NOMO-1 treated with DMSO at 0.1 percent for 48 hours (cell line): Measurements from ENCODE around the gene UNC5CL.

Experiments used
- DNase-seq: peaks from one replicate; lab custom pipeline; 2025; ENCODE audit not compliant: unreplicated experiment; lab: John Stamatoyannopoulos, UW

UNC5CL gene, protein sequence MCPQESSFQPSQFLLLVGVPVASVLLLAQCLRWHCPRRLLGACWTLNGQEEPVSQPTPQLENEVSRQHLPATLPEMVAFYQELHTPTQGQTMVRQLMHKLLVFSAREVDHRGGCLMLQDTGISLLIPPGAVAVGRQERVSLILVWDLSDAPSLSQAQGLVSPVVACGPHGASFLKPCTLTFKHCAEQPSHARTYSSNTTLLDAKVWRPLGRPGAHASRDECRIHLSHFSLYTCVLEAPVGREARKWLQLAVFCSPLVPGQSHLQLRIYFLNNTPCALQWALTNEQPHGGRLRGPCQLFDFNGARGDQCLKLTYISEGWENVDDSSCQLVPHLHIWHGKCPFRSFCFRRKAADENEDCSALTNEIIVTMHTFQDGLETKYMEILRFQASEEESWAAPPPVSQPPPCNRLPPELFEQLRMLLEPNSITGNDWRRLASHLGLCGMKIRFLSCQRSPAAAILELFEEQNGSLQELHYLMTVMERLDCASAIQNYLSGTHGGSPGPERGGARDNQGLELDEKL

DNA sequence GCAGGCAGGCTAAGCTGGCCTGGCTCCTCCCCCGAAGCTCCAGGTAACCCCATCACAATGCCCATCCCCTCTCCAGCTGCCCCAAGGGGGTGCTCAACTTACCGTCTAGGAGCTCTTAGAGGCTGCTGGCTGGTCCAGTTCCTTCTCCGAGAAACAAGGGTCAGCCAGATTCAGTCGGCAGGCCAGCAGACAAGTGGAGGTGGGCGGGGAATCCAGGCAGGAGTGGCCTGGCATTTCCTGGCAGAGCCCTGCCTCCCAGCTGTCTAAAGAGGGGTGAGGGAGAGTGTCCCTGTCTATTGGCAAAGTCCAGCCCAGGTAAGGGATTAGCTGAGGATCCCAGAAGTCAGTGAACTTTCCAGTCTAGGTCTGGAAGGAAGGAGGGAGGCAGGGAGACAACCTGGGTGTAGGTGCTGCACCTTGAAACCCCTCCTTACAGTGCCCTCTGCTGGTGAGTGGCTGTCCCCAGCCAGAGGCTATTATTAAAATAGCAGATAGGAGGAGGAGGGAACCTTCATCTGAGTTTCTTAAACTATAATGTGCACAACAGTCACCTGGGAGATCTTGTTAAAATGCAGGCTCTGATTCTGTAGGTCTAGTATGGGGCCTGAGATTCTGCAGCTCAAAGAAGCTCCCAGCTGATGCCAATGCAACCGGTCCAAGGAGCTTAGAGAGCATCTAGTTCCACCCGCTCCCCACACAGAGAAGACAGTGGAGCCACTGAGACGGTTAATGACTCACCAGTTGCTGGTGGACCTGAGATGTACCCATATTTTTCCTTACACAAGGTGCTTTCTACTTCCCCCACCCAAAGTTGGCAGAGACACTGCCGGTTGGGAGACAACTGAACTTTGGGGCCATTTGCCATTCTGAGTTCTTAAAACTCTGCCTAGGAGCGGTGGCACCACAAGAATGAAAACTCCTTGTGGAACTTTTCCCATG, at the start of gene UNC5CL:
TSS of gene UNC5CL (minus strand) at position 162 of the 939 bp plus-strand sequence. CDS start 4,147 bp downstream, outside the sequence.
- DNase-seq: no peak

DNA sequence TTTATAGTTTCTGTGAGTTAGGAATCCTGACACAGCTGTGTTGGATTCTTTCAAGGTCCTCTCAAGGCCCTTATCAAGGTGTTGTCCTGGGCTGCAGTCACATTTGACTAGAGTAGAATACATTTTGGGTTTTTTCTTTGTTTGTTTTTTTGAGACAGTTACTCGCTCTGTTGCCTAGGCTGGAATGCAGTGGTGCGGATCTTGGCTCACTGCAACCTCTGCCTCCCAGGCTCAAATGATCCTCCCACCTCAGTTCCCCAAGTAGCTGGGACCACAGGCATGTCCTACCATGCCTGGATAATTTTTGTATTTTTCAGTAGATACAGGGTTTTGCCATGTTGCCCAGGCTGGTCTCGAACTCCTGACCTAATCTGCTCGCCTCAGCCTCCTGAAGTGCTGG, 49.4 kb upstream of the UNC5CL start:
- DNase-seq: no peak

DNA sequence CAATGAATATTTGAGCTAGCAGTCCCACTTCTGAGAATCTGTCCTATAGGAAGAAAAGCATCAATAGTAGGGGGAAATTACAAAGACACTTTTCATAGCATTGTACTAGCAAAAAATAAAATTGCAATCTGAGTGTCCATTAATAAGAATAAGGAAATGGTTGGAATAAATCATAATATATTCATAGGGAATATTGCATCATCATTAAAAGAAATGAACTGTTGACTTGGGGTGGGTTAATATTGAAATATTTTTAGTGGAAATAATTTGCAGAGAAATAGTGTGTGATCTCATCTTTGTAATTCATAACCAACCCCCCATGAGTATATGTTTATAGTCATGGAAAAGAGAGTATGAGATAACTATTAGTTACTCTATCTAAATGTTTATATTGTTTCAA, 46.2 kb upstream of the UNC5CL start:
- no peak for DNase-seq

DNA sequence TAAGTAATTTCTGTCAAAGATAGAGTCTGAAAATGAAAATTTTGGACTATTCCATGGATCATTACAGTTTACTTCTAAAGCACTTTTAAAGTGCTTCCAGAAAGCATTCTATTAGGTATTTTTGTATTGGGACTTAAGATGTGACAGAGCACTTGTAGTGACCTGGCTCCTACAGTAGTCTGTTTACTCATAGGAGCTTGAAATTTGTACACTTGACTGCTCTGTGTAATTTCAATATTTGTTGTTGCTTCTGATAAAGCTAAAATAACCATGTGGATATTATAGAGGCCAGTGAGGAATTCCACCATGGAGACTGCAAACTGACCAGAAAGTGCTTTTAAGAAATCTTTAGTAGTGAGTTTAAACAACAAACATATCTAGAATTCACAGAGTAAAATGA, 44.1 kb upstream of the UNC5CL start:
- no peak for DNase-seq

DNA sequence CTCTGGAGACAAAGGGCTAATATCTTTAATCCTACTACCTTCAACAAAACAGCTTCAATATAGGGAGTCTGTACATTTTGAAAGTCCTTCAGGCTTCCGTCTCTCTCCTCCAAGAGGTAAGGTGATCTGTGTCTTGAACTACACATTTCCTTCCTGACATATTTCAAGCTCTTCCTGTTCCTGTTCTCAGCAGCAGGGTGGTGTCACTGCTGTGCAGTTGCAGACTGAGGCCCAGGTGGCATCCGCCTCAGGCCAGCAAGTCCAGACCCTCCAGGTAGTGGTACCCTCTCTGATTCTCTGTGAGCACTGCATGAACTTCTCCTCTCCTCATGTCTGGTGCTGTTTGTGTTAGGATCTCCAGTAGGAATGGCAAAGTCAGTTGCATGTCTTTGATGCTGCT, 41.6 kb upstream of the UNC5CL start:
- DNase-seq: no peak

DNA sequence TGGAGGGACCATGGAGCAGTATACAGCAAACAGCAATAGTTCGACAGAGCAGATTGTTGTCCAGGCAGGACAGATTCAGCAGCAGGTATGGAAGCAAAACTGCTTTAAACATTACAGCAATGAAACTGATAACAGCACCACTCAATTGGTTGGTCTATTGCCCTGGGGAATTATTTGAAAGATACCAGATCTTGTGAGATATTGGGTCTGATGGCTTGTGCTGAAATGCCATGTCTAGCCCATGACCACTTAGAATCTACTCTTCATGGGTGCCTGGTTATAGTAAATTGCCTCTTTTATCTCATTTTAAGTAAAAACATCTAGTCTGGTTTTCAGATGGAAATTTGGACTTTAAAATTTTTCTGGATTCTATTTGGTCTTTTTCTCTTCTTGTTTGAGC, 40.1 kb upstream of the UNC5CL start:
- no peak for DNase-seq

DNA sequence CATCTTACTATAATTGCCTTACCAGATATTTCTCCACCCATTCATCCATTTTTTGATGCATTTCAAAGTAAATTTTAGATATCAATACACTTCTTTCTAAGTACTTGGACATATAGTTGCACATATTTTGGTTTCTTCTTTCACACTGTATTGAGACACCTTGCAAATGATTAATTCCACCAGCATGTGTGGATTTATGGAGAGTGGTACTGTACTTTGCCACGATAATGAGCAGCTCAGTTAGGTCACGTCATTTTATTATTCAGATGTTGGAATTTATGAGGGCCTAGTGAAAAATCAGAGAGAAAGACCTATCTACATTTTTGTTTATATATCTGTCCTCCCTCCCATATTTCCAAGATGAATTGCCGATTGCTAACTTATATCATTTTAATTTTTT, 39.1 kb upstream of the UNC5CL start:
- DNase-seq: no peak

DNA sequence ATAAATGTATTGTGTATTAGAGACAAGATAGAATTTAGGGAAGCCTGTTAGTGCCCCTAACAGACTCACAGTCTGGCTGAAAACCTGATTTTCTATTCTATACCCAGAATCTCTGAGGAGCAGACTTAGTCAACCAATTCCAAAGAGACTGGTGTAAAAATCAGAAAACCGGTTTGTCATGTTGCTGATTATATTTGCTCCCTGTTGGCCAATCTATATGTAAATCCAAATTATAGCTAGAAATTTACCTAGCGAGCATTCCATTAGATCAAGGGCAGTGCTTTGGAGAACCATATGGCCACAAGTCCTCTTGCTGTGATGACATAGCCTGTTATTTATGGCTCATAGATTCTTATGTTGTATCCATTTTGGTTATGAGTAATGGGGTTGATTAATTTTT, 38.5 kb upstream of the UNC5CL start:
- no peak for DNase-seq

DNA sequence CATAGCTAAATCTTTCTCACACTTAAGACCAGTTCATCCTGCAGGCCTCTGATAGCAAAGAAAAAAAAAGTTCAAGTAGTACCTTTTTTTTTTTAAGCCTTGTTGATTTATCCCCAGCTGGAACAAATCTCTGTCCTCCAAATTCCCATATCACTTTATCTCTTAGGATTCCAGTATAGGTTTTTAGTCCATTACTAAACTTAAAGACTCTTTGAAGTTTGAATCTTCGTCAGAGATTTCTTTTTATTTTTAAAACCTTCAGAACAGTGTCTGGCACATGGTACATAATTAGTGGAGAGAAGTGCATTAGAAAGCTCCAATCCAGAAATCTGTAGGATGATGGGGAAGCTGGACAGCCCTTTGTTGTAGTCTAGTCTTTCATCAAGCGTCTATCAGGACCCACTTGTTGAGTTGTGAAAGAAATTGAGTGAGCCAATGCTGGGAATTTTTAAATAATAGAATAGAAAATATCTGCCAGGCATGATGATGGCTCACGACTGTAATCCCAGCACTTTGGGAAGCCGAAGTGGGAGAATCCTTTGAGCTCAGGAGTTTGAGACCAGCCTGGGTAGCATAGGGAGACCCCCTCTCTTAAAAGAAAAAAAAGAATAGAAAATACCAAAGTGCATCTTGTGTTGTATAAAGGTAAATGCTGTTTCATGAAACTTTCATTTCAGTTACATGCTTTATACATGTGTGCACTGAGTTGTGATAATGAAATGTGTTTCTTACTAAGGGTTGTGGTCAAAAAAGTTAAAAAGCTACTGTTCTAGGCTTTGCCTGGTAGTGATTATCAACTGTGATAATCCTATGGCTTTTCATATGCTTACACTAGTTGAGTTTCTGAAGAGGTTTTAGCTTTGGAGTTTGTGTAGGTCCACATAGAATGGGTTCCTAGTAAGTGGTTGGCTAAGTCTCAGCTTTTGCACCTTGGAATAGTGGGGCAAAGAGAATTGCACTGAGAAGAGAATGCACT, 36.9 kb upstream of the UNC5CL start:
- DNase-seq: no peak

DNA sequence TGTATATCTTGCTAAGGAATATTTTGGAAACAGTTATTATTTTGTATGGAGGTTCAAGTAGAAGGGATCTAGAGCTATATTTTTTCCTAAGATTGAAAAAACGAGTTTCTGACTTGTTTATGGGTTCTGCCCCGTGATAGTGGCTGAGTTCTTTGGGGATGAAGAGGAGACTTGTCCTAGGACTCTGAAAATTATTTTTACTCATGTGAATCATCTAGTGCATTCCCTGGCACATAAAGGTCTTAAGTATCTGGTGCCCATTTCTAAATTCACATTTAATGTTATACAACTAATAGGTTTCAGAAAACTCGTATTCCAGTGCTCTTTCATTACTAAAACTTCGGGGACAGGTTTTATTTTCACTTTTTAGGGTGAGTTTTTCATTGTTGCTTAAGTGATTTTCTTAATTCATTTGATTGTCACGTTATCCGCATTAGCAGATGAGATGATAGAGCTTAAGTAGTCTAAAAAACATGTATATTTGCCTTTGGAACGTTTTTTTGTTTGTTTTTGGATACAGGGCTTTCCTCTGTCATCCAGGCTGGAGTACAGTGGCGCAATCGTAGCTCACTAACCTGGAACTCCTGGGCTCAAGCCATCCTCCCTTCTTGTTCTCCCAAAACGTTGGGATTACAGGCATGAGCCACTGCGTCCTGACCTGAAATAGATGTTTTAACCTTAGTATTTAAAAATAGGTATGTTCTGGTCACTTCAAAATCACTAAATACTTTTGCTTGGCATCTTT, 35.8 kb upstream of the UNC5CL start:
- DNase-seq: no peak

DNA sequence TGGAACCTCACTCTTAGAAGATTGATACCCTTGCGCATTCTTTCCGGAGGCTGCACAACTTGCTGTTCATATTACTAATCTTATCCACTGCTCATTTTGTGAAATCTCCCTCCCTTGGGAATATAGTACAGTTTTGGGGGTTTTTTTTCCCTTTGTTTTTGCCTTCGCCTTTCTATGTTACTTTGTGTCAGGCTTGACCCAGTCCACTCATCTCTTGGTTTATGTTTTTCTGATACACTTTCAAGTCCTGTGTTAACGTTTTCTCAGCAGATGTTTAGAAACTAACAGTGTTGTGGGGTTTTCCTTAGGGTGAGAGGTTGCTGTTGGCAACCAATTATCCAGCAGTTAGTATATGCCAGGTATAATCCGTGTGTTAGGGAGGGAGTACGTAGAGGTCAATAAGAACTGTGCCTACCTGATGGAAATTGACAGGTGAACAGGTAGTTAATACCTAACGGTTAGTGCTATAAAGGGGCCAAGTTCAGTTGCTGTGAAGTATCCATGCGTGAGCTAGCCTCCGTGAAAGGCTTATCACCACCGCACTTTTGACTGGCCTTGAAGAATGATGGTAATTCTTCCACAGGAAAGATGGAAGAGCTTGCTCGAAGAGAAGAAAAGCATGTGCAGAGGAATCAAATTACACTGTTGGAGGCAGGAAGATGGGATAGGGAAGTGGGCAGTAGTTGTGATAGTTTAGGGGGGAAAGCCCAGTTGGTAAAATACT, 35.1 kb upstream of the UNC5CL start:
- no peak for DNase-seq

DNA sequence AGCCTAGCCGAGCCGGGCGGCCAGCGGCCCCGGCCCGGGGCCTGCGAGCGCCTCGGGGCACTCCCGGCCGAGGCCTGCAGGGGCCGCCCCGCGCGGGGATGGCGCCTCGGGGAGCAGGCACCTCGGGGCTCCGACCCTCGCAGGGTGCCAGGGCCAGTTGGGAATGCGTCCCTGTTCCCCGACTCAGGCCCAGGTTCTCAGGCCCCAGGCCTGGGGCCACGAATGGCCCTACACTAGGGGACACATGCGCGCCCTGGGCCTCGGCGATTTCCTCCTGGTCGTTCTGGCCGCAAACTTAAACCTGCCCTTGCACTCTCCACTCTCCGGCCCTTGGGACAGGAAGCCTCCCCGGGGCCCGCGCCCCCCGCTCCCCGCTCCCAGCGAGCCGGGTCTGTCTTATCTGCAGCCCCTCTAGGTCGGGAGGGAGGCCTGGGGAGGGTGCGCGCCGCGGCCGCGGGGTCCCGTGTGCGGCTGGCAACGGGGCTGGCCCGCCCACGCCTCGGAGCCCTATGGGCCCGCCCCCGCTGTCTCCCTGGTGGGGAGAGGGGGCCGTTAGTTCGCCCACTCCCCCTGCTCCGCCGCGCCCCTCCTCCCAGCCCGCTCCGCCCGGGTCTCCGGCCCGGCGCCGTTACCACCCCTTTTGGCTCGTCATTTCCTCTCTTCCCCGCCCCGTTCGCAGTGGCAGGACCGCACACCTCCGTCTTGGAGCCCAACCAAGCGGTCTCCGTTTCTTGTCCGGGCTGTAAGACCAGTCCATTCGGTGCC, 34.4 kb upstream of the UNC5CL start:
- DNase-seq: peak; percentile 68

DNA sequence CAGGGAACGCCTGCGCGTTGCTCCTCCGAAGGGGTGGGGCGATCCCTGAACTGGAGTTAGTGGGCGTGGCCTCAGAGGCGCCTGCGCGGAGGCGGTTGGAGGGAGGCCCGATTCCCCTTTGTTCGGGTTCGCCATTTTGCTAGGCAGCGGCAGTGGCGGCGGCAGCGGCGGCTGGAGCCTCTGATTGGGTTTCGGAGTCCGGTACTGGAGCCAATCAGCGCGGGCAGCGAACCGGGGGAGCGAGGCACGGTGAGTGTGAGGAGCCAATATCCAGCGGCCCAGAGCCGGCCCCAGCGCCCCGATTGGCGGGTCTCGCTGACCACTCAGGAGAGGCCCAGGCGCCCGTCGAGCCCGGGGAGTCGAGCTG, 33.8 kb upstream of the UNC5CL start, which contains the start of gene NFYA:
TSS of gene NFYA (plus strand) at position 139 of the 367 bp plus-strand sequence. CDS start 6,116 bp downstream, outside the sequence.
- peak; percentile 100 for DNase-seq

DNA sequence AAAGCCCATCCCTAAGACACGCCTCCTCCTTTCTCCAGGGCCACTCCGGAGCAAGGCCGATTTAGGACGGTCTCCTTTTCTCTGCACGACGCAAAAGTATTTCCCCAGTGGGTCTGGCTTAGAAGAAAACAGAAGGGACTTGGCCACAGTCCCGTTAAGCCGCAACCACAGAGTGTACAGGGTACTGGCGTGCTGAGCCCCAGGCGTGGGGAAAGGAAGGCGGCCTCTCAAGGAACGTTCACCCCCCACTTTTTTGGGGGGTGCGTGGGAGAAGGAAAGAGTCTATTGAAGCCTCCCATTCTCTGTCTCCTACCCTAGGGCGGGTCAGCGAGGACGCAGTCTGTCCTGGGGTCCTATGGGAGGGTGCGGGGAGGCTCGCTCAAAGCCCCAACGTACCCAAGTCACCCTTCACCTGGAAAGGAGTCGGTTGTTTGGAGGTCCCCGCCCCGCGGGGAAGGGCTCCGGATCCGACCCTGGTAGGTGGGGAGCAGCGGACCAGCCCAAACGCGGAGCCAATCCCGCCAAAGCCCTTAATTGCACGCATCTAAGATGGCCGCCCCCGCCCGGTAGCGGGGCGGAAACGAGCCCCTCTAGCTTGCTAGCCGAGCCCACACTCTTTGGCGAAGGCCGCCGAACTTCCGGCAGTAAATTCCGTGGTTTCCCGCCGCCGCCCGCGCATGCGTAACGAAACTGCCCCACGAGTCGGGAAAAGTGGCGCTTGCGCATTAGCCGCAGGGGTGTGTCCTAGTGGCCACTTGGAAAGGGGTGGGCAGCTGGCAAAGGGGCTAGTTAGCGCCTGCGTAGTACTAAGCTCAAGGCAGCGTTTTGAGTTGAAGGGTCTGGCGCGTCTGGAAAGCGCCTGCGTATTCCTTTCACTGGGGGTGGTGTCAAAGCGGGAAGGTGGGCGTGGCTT, 33.2 kb upstream of the UNC5CL start, which contains the start of gene OARD1:
TSS of gene OARD1 (minus strand) at position 434 of the 913 bp plus-strand sequence. CDS start 722 bp downstream, outside the sequence.
- peak; percentile 100 for DNase-seq

DNA sequence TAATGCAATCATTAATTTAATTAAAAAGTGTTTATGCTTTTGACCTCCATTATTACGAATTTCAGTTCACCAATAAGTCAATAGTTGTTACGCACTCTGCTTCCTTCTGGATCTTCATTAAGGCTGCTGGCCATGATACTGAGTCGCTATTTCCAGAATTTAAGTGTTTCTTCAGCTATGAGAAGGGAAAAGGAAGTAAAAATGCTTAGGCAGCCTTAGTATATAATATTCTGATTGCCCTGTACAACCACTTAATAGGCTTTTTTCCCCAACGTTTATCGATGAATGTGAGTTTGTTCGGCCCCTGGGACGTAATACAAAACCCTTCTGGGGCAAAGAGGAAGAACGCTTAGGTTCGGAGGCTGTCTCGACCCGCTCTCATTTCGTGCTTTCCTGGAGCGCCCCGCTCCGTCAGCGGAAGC, 32.5 kb upstream of the UNC5CL start:
- no peak for DNase-seq

DNA sequence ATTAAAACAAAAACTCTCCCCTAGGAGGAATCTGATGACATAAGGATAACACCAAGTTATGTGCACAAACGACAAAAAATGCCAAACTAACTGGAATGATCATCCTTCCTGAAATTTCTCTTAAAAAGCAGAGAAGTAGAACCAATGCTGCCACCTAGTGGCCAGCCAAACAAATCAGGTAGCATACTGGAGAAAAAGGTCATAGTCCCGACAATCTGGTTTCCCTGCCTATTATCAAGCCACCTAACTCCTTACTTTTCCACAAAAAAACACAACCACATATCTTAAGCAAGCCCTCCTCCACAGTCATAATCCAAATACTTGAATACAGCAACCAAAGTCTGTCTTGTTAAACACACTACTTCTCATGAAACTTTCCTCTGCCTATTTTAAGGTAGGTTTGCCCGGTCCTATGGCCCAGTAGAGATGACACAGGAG, 27.9 kb upstream of the UNC5CL start:
- DNase-seq: peak; percentile 39

DNA sequence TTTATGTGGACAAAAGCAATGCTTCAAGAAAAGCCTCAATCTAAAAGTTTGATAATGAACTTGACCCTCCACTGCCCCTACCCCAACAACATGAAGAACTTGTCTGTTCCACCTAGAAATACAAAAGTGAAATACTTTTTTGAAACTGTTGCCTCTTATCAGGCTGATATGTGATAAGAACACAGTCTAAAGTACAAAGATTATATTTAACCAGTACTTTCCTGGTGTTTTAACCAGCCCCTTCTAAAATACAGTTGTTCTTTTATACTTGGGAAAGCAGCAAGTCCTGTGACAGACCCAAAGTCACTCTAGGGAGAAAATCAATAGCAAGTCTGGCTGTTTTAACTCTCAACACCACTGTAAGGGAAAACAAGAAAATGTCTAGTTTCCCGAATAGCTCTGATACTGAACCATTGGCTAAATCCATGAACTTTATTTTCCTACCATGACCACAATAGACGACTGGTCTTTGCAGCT, 26.6 kb upstream of the UNC5CL start:
- no peak for DNase-seq
